Measurements from ENCODE around the gene SELENOP. TPM values are rescaled to one million over a fixed set of nuclear protein-coding genes. Genes with fewer than 3 reads are reported as not detected.
"Not testable (repeated sequence)": the region's sequence is repeated elsewhere in the genome, so short reads cannot be mapped to it uniquely, and the experiment has no call there.

Gene SELENOP
- total and polyA plus RNA-seq, 9 of the 15 experiments (the other 6 are each of a cell fraction or from before 2014, with no cell fraction given) = 3.2 to 6.3 (median 4.5) TPM

- in situ Hi-C loops (cut with MboI); CTCF ChIA-PET (ENCODE audit: low intra/inter-chr PET ratio); intact Hi-C loops (cut with micrococcal nuclease): not testable (repeated sequence)
These were observed 32.7 kb upstream of the SELENOP start for GRCh38 chr5:42844408-42844807.

GRCh38 chr5:42843675-42844292, 32.1 kb upstream of the SELENOP start:
- peaks cover 0 to 10% of the 10 kb centered on the region in 2 experiments; a peak in 3 of 5 replicates for H3K4me1 ChIP-seq (replicated peaks in 1 of 2; ENCODE audit: control insufficient read depth in 2 of 2, insufficient read depth in 2 of 2, low read length in 2 of 2)
- intact Hi-C loops (cut with micrococcal nuclease) = no loop called here
- H3K4me3 ChIP-seq = no peak overlapping the region
- no peaks in the 10 kb centered on the region for H3K36me3 ChIP-seq (ENCODE audit: control insufficient read depth, insufficient read depth, low read length)
- no peaks in the 10 kb centered on the region for H3K27me3 ChIP-seq (ENCODE audit: control insufficient read depth in 2 of 2, insufficient read depth in 2 of 2, low read length in 2 of 2)
- no peak overlapping the region for H3K9ac ChIP-seq (ENCODE audit: insufficient read depth in 1 of 2, low read depth in 2 of 2, low read length in 2 of 2)
- ChIA-PET POLR2A (interaction anchor here (0.7 to 1.4 kb wide), 4 partner anchors 13 to 166 kb away, joined by 3 to 5 read pairs (median 4); no protein-coding TSS in a partner anchor), CTCF (ENCODE audit: low intra/inter-chr PET ratio) (no interaction called here)
- WGBS (ENCODE audit: insufficient coverage, low coverage, missing lambda C conversion rate) = 33% methylated on average over 3 of the region's 3 CpGs
- H4K20me1 ChIP-seq (replicated peaks; ENCODE audit: control insufficient read depth, insufficient read depth, low read length) = no peaks in the 10 kb centered on the region
- no peaks in the 10 kb centered on the region for H3K9me1 ChIP-seq (ENCODE audit: control insufficient read depth, insufficient read depth, low read length)
- H3K4me2 ChIP-seq (ENCODE audit: insufficient read depth, low read length) = no peak overlapping the region
- TF ChIP-seq ZNF224 (CRISPR knock-in tag; IDR thresholded peaks at IDR 0.05) = no peak
- no peak for TF ChIP-seq DACH1 (IDR thresholded peaks at IDR 0.05; ENCODE audit: partially characterized antibody)
- no peak for TF ChIP-seq NR4A1 (CRISPR knock-in tag; IDR thresholded peaks at IDR 0.05)
- TF ChIP-seq NR4A1 (tag; IDR thresholded peaks at IDR 0.05) = no peak
- no peak for TF ChIP-seq ZNF316 (IDR thresholded peaks at IDR 0.05)
- no peak for TF ChIP-seq NR2C1 (IDR thresholded peaks at IDR 0.05)
- no peak for TF ChIP-seq NR2C1 (tag; IDR thresholded peaks at IDR 0.05)
- in situ Hi-C loops (cut with MboI) = no loop called here
- no peak overlapping the region for H2AFZ ChIP-seq (ENCODE audit: low read depth, low read length)
- no peaks in the 10 kb centered on the region for H3K9me3 ChIP-seq (replicated peaks; ENCODE audit: control insufficient read depth, insufficient read depth, low read depth, low read length)
- BruUV-seq (replicated peaks) = no TSS peak
- FAIRE-seq (no peak), DNase-seq (ENCODE audit: extremely low read depth in 1 of 4, low spot score in 3 of 4) (no peak), ATAC-seq (no peak)
- H3K79me2 ChIP-seq (ENCODE audit: control insufficient read depth, insufficient read depth, low read length) = no peaks in the 10 kb centered on the region
- H3K27ac ChIP-seq (ENCODE audit: extremely low read depth, low read depth, low read length) = no peak overlapping the region

More at GRCh38 chr5:42844408-42844807, 32.7 kb upstream of the SELENOP start:
- H4K20me1 ChIP-seq (replicated peaks; ENCODE audit: control insufficient read depth, insufficient read depth, low read length); FAIRE-seq; ATAC-seq; DNase-seq (ENCODE audit: extremely low read depth in 1 of 4, low spot score in 3 of 4); H3K79me2 ChIP-seq (ENCODE audit: control insufficient read depth, insufficient read depth, low read length); H3K27me3 ChIP-seq (ENCODE audit: control insufficient read depth in 2 of 2, insufficient read depth in 2 of 2, low read length in 2 of 2); H3K36me3 ChIP-seq (ENCODE audit: control insufficient read depth, insufficient read depth, low read length); H3K27ac ChIP-seq (ENCODE audit: extremely low read depth, low read depth, low read length); H3K9me1 ChIP-seq (ENCODE audit: control insufficient read depth, insufficient read depth, low read length); H3K9me3 ChIP-seq (replicated peaks; ENCODE audit: control insufficient read depth, insufficient read depth, low read depth, low read length); H3K9ac ChIP-seq (ENCODE audit: insufficient read depth in 1 of 2, low read depth in 2 of 2, low read length in 2 of 2); H2AFZ ChIP-seq (ENCODE audit: low read depth, low read length); BruUV-seq (replicated peaks); H3K4me2 ChIP-seq (ENCODE audit: insufficient read depth, low read length); H3K4me3 ChIP-seq: not testable (repeated sequence)
- POLR2A ChIA-PET = interaction anchor here (0.9 to 1.1 kb wide), 2 partner anchors 32 to 50 kb away, joined by 3 read pairs; no protein-coding TSS in a partner anchor
- 58% methylated on average over 4 of the region's 4 CpGs for WGBS (ENCODE audit: insufficient coverage, low coverage, missing lambda C conversion rate)
- TF ChIP-seq NFIC (IDR thresholded peaks at IDR 0.05) = peak; percentile 56
- TF ChIP-seq ZNF146 (CRISPR knock-in tag; IDR thresholded peaks at IDR 0.05; ENCODE audit: unreplicated experiment) = peak; percentile 61
- TF ChIP-seq BCOR (IDR thresholded peaks at IDR 0.05) = peak; percentile 44; the same call in 1 of the 2 replicates
- H3K4me1 ChIP-seq (replicated peaks in 1 of 2; ENCODE audit: control insufficient read depth in 2 of 2, insufficient read depth in 2 of 2, low read length in 2 of 2) = peaks cover 0 to 10% of the 10 kb centered on the region in 2 experiments; a peak in 3 of 5 replicates

Measured in K562 (cell line).